HG03378 (cell line): ENCODE results near the gene GON4L.
A peak's percentile ranks its signal among the peaks of the same experiment; 100 is the strongest.
"Not testable (repeated sequence)": the region's sequence is repeated elsewhere in the genome, so short reads cannot be mapped to it uniquely, and the experiment has no call there.

Experiments used
- ATAC-seq: cut with Tn5 transposase; IDR thresholded peaks from one replicate; pipeline ENCODE4 v1.9.1; 2021; ENCODE audit warnings: mild to moderate bottlenecking, moderate library complexity; ENCODE audit not compliant: unreplicated experiment

GON4L gene

GRCh38 chr1:155872527-155872926 is 15.5 kb upstream of the GON4L start:
- ATAC-seq = no peak

GRCh38 chr1:155871390-155871789 is 14.4 kb upstream of the GON4L start:
- ATAC-seq = no peak

DNA sequence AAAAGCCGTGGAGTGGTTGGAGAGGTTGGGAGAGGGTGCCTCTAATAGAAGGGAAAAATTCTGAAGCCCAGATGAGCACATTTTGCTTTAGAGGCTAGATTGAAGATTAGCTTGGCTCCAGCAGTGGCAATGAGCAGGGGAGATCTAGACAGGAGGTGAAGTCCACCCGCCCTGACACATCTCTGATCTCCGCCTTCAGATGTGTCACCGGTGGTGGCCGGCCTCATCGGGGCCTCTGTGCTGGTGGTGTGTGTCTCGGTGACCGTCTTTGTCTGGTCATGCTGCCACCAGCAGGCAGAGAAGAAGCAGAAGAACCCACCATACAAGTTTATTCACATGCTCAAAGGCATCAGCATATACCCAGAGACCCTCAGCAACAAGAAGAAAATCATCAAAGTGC is 10.8 kb upstream of the GON4L start:
- no peak for ATAC-seq

DNA sequence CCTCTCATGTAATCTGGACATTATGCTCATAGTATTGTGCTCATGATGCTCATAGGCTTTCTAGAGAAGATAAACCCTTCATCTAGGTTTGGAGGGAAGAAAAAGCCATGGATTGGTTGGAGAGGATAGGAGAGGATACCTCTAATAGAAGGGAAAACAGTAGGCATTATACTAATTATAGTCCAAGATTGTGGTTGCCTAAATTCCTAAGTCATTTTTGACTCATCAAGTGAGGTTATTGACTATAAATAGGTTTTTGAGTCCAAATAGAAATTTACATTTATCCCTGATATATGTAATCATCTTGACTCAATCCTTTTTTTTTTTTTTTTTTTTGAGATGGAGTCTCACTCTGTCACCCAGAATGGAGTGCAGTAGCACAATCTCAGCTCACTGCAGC is 7.4 kb upstream of the GON4L start:
- ATAC-seq = no peak

GRCh38 chr1:155861896-155862295 is 4.9 kb upstream of the GON4L start:
- no peak for ATAC-seq

DNA sequence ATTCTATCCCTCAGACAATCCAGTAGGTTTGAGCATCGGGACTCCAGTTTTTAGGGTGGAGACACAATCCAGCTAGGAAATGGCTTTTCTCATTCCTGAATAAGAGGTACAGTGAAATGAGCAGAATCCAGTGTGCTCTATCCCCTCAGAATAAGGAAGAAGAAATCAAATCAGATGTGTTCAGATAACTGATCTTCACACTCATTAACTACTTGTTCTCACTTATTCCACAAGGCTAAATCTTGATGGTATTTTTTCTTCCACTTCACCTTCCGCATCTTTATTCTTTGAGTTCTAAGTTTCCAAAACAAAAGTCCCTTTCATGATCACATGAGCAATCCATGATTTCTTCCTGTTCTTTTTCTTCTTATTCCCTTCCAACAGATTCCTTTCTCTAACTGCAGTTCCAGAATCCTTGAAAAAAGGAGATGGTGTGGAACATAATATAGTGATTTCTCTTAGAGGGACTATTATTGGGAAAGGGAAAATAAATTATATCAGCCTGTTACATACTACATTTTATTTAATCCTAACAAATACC is 4.0 kb upstream of the GON4L start:
- ATAC-seq = no peak

DNA sequence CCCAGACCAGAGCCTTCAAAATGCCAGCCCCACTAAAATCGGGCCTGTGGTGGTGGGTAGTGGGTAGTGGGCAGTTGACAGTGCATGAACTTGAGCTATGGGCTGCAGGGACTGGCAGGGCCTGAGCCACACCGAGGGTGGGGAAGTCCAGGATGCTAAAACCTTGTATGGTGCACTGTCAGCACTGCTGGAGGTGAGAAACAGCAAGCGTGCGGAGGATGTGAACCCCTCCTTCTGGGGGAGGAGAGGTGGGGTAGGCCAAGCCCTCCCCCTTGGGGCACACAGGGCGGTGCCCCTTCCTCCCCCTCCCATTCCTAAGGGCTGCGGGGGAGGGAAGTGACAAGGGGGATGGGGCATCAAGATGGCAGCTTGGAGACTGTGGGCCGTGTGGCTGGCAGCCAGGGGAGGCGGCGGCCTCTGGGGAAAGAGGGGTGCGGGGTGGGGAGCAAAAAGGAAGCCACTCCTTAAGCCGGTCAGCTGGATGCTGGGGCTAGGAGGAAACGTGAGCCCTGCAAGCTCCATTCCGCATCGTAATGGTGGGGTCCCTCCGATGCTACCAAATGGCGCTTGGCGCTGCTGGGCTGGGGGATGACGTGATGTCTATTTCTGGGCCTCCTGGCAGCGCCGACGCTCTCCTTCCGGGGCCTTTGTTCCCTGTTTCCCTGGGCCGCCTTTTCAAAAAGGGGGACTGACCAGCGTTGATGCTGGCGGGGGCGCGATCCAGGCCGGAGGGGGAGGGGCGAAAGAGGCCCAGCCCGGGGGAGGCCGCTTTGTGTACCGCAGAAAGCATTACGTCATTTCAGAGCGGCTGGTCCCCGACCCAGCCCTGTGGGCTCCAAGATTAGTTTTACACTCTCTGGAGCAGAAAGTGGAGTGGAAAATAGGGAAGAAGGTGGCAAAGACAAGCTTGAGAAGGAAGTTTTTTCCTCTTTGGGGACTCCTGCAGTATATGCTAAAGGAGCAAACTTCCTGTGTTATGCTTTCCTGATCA is 3.2 kb upstream of the GON4L start:
- ATAC-seq = no peak

GRCh38 chr1:155859234-155859829 is 2.3 kb upstream of the GON4L start, which contains the start of gene SYT11:
Gene SYT11 (plus strand): TSS chr1:155859567. CDS start chr1:155859762, 195 bp downstream.
- peak; percentile 42 for ATAC-seq

GRCh38 chr1:155858800-155859233 is 1.8 kb upstream of the GON4L start:
- peak; percentile 4 for ATAC-seq

DNA sequence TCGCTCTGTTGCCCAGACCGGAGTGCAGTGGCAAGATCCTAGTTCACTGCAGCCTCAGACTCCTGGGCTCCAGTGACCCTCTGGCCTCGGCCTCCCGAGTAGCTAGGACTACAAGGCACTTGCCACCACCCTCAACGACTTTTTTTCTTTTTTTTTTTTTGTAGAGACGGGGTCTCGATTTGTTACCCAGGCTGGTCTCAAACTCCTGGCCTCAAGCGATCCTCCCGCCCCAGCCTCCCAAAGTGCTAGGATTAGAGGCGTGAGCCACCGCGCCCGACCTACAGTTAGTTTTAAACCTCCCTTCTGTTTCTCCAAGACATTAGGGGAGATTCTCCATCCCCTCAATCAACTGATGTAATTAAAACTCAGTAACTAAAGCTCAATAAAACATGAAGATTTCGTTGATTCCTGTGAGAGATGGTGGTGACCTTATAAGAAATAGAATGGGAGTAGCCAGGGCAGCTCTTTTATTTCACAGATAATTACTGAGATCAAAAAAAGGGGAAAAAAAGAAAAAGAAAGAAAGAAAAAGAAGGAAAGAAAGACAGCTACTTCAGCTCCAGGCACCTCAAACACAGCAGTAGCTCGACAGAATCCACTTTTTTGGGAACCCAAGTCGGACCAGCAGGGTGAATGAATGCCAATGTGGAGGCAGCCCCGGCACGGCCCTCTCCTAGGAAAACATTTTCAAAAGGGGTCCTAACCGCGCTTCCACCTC is 598 bp downstream of the GON4L start:
- ATAC-seq = no peak

DNA sequence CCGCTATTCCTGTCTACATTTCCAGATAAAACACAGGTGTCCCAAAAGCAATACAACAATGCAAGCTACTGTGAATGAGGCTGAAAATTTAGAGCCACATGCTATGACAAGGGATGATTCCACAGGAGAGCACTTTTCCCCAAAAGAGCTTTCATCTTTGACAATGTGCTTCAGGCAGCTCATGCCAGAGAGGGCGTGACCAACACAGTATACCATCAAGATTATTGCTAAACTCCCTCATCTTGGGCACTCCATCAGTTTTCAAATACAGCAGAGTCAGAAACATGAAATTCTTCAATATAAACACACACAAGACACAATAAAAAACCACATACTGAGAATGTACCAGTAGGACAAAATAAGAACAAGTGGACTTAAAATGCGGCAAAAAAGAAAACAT is 6.7 kb downstream of the GON4L start:
- ATAC-seq = no peak

- no peak for ATAC-seq
Observed at GRCh38 chr1:155847823-155848529, 9.0 kb downstream of the GON4L start.

- ATAC-seq = no peak
Observed at GRCh38 chr1:155844860-155845421, 12.1 kb downstream of the GON4L start.

- ATAC-seq = no peak
Observed at GRCh38 chr1:155840386-155840785, 16.6 kb downstream of the GON4L start.

DNA sequence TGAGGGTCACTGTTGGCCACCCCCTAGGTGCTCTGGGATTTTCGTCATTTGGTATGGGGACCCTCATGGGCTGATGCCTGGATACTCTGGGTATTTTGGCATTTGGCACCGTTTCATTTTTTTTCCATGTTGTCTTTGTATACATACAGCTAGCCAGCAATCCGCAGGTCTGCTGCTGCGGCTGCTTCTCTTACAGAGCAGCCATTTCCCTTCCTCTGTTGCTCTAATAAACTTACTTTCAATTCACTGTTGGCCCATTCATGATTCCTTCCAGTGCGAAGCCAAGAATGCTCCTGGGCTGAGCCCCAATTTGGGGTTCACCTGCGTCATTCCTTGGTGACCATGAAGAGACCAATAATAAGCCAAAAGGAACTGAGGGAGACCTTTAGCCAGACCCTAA is 21.5 kb downstream of the GON4L start:
- ATAC-seq = no peak

DNA sequence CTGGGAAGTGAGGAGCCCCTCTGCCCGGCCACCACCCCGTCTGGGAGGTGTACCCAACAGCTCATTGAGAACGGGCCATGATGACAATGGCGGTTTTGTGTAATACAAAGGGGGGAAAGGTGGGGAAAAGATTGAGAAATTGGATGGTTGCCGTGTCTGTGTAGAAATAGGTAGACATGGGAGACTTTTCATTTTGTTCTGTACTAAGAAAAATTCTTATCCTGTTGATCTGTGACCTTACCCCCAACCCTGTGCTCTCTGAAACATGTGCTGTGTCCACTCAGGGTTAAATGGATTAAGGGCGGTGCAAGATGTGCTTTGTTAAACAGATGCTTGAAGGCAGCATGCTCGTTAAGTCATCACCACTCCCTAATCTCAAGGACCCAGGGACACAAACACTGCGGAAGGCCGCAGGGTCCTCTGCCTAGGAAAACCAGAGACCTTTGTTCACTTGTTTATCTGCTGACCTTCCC is 22.1 kb downstream of the GON4L start:
- not testable (repeated sequence) for ATAC-seq

GRCh38 chr1:155834296-155834926 is 22.6 kb downstream of the GON4L start:
- ATAC-seq = no peak

DNA sequence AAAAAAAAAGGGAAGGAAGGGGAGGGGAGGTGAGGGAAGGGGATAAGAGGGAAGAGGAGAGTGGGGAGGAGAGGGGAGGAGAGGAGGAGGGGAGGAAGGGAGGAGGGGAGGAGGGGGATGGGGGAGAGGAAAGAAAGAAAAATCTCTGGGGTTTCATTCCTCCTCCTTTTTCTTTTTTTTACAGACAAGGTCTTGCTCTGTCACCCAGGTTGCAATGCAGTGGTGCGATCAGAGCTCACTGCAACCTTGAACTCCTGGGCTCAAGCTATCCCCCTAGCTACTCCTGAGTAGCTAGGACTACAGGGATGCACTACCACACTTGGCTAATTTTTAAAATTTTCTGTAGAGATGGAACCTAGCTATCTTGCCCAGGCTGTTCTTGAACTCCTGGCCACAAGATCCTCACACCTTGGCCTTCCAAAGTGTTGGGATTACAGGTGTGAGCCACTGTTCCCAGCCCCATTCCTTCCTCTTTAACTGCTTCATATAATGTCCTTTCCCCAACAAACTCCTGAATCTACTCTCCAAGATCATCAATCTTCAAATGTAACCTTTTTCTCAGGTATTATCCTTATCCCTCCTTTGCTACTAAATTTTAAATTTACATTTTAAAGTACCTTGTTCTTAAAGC is 23.2 kb downstream of the GON4L start:
- no peak for ATAC-seq
